ENCODE measurements around the gene C2orf80. TPM values are rescaled to one million over a fixed set of nuclear protein-coding genes. Genes with fewer than 3 reads are reported as not detected.

The C2orf80 gene
- total RNA-seq, 2 experiments from 2014 or later: not detected

DNA sequence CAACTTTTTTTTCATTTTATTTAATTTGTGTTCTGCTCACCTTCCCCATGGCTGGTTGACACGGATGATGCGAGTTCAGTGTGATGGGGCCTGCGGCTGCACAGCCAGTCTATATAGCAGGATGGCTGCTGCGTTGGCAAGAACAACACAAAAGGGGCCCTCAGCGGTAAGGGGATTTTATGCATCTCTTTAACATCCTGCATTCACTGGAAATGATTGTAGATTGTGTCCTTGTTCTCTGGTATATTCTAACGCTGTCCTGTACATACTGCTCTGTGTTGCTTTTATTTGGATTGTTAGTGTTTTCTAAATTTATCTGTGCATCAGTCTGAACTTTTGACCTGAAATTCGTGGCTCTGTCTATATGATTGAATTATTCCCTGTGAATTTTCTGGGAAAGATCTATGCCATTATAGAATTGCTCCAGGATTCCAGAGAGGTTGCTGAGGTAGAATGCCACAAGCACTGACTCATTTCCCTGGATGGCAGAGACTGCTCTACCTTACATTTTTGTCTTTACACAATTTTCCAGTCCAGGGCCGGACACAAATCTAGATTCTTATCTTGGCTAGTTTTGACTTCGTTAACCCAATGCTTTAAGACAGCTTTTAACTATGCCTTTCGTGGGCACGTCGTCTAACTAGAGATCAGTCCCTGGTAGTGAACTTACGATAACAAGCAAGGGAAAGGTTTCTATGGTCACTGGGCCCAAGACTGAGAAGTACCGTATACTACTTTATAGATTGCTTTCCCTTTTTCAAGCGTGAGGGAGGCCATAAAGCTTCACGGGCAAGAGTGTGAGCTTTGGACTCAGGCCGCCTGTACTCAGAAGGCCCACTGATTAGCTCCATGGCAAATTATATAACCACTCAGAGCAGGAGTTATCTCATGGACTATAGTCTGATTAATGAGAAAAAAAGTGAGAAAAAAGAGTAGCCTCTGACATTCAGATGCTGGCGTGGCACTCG is 59.8 kb downstream of the C2orf80 start, which contains the start of gene CRYGC:
Gene CRYGC (minus strand): TSS at position 85 of the 968 bp plus-strand sequence. CDS start 36 bp downstream, at position 49.
- Histone ChIP-seq H3K36me3 (ENCODE audit: insufficient read depth, low read length) (no peaks in the 10 kb centered on the region), H3K9me2 (ENCODE audit: insufficient read depth, low read length) (no peaks in the 10 kb centered on the region), H3K79me2 (ENCODE audit: insufficient read depth, low read depth, low read length) (no peaks in the 10 kb centered on the region), H2AFZ (ENCODE audit: low read length) (no peak within 1 kb of the TSS), H3K4me2 (ENCODE audit: low read length) (no peak within 1 kb of the TSS), H4K20me1 (ENCODE audit: insufficient read depth, low read length) (no peaks in the 10 kb centered on the region), H3K4me3 (ENCODE audit: low read depth, low read length, poor library complexity, severe bottlenecking) (no peak within 1 kb of the TSS), H3K4me1 (ENCODE audit: insufficient read depth, low read length, poor library complexity, severe bottlenecking) (no peaks in the 10 kb centered on the region), H3K9me3 (ENCODE audit: low read length) (no peaks in the 10 kb centered on the region), H3K27ac (ENCODE audit: low read depth, low read length, poor library complexity, severe bottlenecking) (no peak within 1 kb of the TSS)
- BruUV-seq (replicated peaks): no TSS peak
- POLR2A ChIA-PET: no interaction called here
- CTCF ChIA-PET (ENCODE audit: unreplicated experiment): no interaction called here
- intact Hi-C loops (cut with micrococcal nuclease; ENCODE audit: unreplicated experiment): no loop called here
- no peak for TF ChIP-seq CTCF (conservative IDR thresholded peaks at IDR 0.05; ENCODE audit: low read length)
- DNase-seq (ENCODE audit: low spot score): no peak

DNA sequence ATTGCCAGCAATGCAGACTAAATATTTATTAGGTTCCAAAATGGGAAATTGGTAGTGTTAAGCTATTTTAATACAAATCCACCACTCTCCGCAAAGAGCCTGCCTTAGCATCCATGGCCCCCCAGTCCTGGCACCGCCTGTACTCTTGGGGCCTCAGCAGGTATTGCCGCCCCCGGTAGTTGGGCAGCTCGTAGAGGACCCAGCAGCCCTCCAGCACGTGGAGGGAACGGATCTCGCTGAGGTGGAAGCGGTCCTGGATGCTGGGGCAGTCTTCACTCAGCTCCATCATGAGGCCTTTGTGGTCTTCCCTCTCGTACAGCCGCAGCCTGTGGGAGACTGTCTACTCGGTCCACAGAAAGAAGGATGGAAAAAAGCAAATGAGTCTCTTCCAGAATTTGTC is 61.7 kb downstream of the C2orf80 start:
- no peak for DNase-seq (ENCODE audit: low spot score)
- no peak overlapping the region for H2AFZ ChIP-seq (ENCODE audit: low read length)
- no peaks in the 10 kb centered on the region for H4K20me1 ChIP-seq (ENCODE audit: insufficient read depth, low read length)
- H3K4me2 ChIP-seq (ENCODE audit: low read length): no peak overlapping the region
- POLR2A ChIA-PET: no interaction called here
- TF ChIP-seq CTCF (conservative IDR thresholded peaks at IDR 0.05; ENCODE audit: low read length) (no peak), EZH2phosphoT487 (IDR thresholded peaks at IDR 0.05; ENCODE audit: borderline replicate concordance, low read depth, low read length) (no peak)
- no peak overlapping the region for H3K27ac ChIP-seq (ENCODE audit: low read depth, low read length, poor library complexity, severe bottlenecking)
- CTCF ChIA-PET (ENCODE audit: unreplicated experiment): no interaction called here
- no peaks in the 10 kb centered on the region for H3K79me2 ChIP-seq (ENCODE audit: insufficient read depth, low read depth, low read length)
- H3K4me3 ChIP-seq (ENCODE audit: low read depth, low read length, poor library complexity, severe bottlenecking): no peak overlapping the region
- intact Hi-C loops (cut with micrococcal nuclease; ENCODE audit: unreplicated experiment): no loop called here
- H3K4me1 ChIP-seq (ENCODE audit: insufficient read depth, low read length, poor library complexity, severe bottlenecking): no peaks in the 10 kb centered on the region
- H3K9me2 ChIP-seq (ENCODE audit: insufficient read depth, low read length): no peaks in the 10 kb centered on the region
- no peaks in the 10 kb centered on the region for H3K9me3 ChIP-seq (ENCODE audit: low read length)
- no peaks in the 10 kb centered on the region for H3K36me3 ChIP-seq (ENCODE audit: insufficient read depth, low read length)
- BruUV-seq (replicated peaks): no TSS peak

DNA sequence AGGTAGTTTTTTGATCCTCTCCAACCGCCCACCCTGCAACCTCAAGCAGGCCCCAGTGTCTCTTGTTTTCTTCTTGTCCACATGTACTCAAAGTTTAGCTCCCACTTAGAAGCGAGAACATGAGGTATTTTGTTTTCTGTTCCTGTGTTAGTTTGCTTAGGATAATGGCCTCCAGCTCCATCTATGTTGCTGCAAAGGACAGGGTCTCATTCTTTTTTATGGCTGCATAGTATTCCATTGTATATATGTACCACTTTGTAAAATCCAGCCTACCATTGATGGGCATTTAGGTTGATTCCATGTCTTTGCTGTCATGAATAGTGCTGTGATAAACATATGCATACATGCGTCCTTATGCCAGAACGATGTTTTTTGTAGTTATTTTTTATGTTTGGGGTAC is 62.7 kb downstream of the C2orf80 start:
- no peaks in the 10 kb centered on the region for H3K9me3 ChIP-seq (ENCODE audit: low read length)
- no peak for TF ChIP-seq EZH2phosphoT487 (IDR thresholded peaks at IDR 0.05; ENCODE audit: borderline replicate concordance, low read depth, low read length)
- TF ChIP-seq CTCF (conservative IDR thresholded peaks at IDR 0.05; ENCODE audit: low read length): no peak
- H4K20me1 ChIP-seq (ENCODE audit: insufficient read depth, low read length): no peaks in the 10 kb centered on the region
- DNase-seq (ENCODE audit: low spot score): no peak
- no TSS peak for BruUV-seq (replicated peaks)
- H3K36me3 ChIP-seq (ENCODE audit: insufficient read depth, low read length): no peaks in the 10 kb centered on the region
- CTCF ChIA-PET (ENCODE audit: unreplicated experiment): no interaction called here
- no peaks in the 10 kb centered on the region for H3K4me1 ChIP-seq (ENCODE audit: insufficient read depth, low read length, poor library complexity, severe bottlenecking)
- intact Hi-C loops (cut with micrococcal nuclease; ENCODE audit: unreplicated experiment): no loop called here
- H3K9me2 ChIP-seq (ENCODE audit: insufficient read depth, low read length): no peaks in the 10 kb centered on the region
- H3K27ac ChIP-seq (ENCODE audit: low read depth, low read length, poor library complexity, severe bottlenecking): no peak overlapping the region
- POLR2A ChIA-PET: no interaction called here
- no peak overlapping the region for H3K4me2 ChIP-seq (ENCODE audit: low read length)
- H3K79me2 ChIP-seq (ENCODE audit: insufficient read depth, low read depth, low read length): no peaks in the 10 kb centered on the region
- H2AFZ ChIP-seq (ENCODE audit: low read length): no peak overlapping the region
- H3K4me3 ChIP-seq (ENCODE audit: low read depth, low read length, poor library complexity, severe bottlenecking): no peak overlapping the region
